Measurements from ENCODE around the gene TMEM132C. TPM values are rescaled to one million over a fixed set of nuclear protein-coding genes. Genes with fewer than 3 reads are reported as not detected.

Gene TMEM132C
- total and polyA plus RNA-seq, 2 donors (not counting 1 experiment from before 2014, with no cell fraction given) = not detected

DNA sequence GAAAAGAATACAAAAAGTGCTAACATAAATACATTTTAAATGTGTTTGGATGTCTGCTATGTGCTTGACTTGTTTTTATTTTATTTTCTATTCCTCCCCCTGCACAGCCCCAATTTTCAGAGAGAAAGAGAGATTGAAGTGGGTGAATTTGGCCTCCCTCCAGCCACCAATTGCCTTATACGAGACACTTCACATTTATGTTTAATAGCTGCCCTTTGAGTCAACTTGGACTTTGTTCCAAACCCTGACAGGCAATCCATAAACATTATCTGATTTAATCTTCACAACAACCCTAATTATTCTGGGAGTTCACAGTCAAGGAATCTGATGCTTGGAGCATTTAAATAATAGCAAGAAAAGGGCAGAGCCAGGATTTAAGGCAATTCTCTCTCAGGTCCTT, 395.1 kb downstream of the TMEM132C start:
- Mint-ChIP-seq H3K27ac (no peak overlapping the region), H3K9me3 (ENCODE audit: insufficient read depth) (peaks cover 2% of the 10 kb centered on the region), H3K4me3 (no peak overlapping the region), H3K27me3 (no peaks in the 10 kb centered on the region), H3K4me1 (no peaks in the 10 kb centered on the region)
- WGBS (ENCODE audit: insufficient coverage) = no CpG with 5 or more reads among the region's 1 CpG
- ATAC-seq (ENCODE audit: low read depth) = no peak
- Histone ChIP-seq H3K27me3 (replicated peaks in 1 of 4; ENCODE audit: control extremely low read depth in 1 of 4, control insufficient read depth in 3 of 4, insufficient read depth in 4 of 4, low read length in 3 of 4) (peaks cover 0 to 4% (median 0%) of the 10 kb centered on the region in 4 experiments), H2AFZ (ENCODE audit: insufficient read depth, low read depth, low read length, poor library complexity, severe bottlenecking) (no peak overlapping the region), H3K9me3 (ENCODE audit: control extremely low read depth in 1 of 3, control insufficient read depth in 2 of 3, insufficient read depth in 1 of 3, low read length in 2 of 3) (peaks cover 0 to 22% (median 2%) of the 10 kb centered on the region in 3 donors), H3K4me2 (replicated peaks; ENCODE audit: low read depth, low read length, poor library complexity, severe bottlenecking) (no peak overlapping the region), H3K4me3 (ENCODE audit: control extremely low read depth in 1 of 5, extremely low read depth in 1 of 5, insufficient read depth in 1 of 5, low read depth in 2 of 5, low read length in 4 of 5) (no peak overlapping the region), H3K36me3 (replicated peaks in 1 of 2; ENCODE audit: control extremely low read depth in 1 of 2, control insufficient read depth in 1 of 2, extremely low read depth in 1 of 2, insufficient read depth in 2 of 2, low read length in 1 of 2) (no peaks in the 10 kb centered on the region), H3K4me1 (ENCODE audit: control insufficient read depth in 2 of 2, insufficient read depth in 2 of 2, low read length in 2 of 2) (no peaks in the 10 kb centered on the region), H3K27ac (ENCODE audit: low read length in 2 of 2) (no peak overlapping the region), H4K20me1 (ENCODE audit: control insufficient read depth, insufficient read depth, low read length, poor library complexity, severe bottlenecking) (no peaks in the 10 kb centered on the region), H3K9ac (ENCODE audit: low read length) (no peak overlapping the region), H3K79me2 (ENCODE audit: control insufficient read depth, insufficient read depth, low read length) (no peaks in the 10 kb centered on the region)
- no peak for DNase-seq
- ChIA-PET POLR2A (no interaction called here), CTCF (no interaction called here)
- TF ChIP-seq, protein P1, sequence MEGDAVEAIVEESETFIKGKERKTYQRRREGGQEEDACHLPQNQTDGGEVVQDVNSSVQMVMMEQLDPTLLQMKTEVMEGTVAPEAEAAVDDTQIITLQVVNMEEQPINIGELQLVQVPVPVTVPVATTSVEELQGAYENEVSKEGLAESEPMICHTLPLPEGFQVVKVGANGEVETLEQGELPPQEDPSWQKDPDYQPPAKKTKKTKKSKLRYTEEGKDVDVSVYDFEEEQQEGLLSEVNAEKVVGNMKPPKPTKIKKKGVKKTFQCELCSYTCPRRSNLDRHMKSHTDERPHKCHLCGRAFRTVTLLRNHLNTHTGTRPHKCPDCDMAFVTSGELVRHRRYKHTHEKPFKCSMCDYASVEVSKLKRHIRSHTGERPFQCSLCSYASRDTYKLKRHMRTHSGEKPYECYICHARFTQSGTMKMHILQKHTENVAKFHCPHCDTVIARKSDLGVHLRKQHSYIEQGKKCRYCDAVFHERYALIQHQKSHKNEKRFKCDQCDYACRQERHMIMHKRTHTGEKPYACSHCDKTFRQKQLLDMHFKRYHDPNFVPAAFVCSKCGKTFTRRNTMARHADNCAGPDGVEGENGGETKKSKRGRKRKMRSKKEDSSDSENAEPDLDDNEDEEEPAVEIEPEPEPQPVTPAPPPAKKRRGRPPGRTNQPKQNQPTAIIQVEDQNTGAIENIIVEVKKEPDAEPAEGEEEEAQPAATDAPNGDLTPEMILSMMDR (IDR thresholded peaks at IDR 0.05) = no peak
- no peak for TF ChIP-seq EZH2 (IDR thresholded peaks at IDR 0.05; ENCODE audit: borderline replicate concordance, insufficient read depth, low read depth, low read length, poor library complexity, severe bottlenecking)
- intact Hi-C loops (cut with micrococcal nuclease) = no loop called here

DNA sequence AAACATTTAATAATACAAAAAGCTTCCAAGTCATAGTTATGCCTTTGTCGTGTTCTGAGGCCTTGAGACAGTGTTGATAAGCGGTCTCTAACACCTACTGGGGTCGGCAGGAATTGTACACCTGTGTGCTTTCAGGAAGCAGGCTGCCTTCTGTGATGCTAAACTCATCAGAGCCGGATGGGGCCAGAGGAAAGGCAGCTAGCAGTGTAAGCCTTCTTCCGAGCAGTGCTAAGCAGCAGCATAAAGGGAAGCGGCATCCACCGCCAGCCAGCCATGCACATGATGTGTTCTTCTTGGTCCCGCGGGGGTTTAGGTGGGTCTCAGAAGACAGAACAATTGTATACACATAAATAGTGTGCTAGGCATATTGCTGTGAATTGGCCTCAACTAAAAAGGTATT, 397.5 kb downstream of the TMEM132C start:
- no peak overlapping the region for H3K27ac Mint-ChIP-seq
- no peaks in the 10 kb centered on the region for H3K9me3 Mint-ChIP-seq (ENCODE audit: insufficient read depth)
- Histone ChIP-seq H3K9ac (ENCODE audit: low read length) (no peak overlapping the region), H3K79me2 (ENCODE audit: control insufficient read depth, insufficient read depth, low read length) (no peaks in the 10 kb centered on the region), H3K27me3 (replicated peaks in 1 of 4; ENCODE audit: control extremely low read depth in 1 of 4, control insufficient read depth in 3 of 4, insufficient read depth in 4 of 4, low read length in 3 of 4) (peaks cover 0 to 4% (median 0%) of the 10 kb centered on the region in 4 experiments), H3K27ac (ENCODE audit: low read length in 2 of 2) (no peak overlapping the region), H4K20me1 (ENCODE audit: control insufficient read depth, insufficient read depth, low read length, poor library complexity, severe bottlenecking) (no peaks in the 10 kb centered on the region), H2AFZ (ENCODE audit: insufficient read depth, low read depth, low read length, poor library complexity, severe bottlenecking) (no peak overlapping the region), H3K36me3 (replicated peaks in 1 of 2; ENCODE audit: control extremely low read depth in 1 of 2, control insufficient read depth in 1 of 2, extremely low read depth in 1 of 2, insufficient read depth in 2 of 2, low read length in 1 of 2) (no peaks in the 10 kb centered on the region), H3K9me3 (ENCODE audit: control extremely low read depth in 1 of 3, control insufficient read depth in 2 of 3, insufficient read depth in 1 of 3, low read length in 2 of 3) (peaks cover 0 to 22% (median 2%) of the 10 kb centered on the region in 3 donors), H3K4me1 (ENCODE audit: control insufficient read depth in 2 of 2, insufficient read depth in 2 of 2, low read length in 2 of 2) (no peaks in the 10 kb centered on the region), H3K4me2 (replicated peaks; ENCODE audit: low read depth, low read length, poor library complexity, severe bottlenecking) (no peak overlapping the region), H3K4me3 (ENCODE audit: control extremely low read depth in 1 of 5, extremely low read depth in 1 of 5, insufficient read depth in 1 of 5, low read depth in 2 of 5, low read length in 4 of 5) (no peak overlapping the region)
- intact Hi-C loops (cut with micrococcal nuclease) = no loop called here
- ChIA-PET POLR2A (no interaction called here), CTCF (no interaction called here)
- DNase-seq = no peak
- WGBS (ENCODE audit: insufficient coverage) = 82% methylated on average over 9 of the region's 9 CpGs
- ATAC-seq (ENCODE audit: low read depth) = no peak
- no peaks in the 10 kb centered on the region for H3K27me3 Mint-ChIP-seq
- TF ChIP-seq EZH2 (IDR thresholded peaks at IDR 0.05; ENCODE audit: borderline replicate concordance, insufficient read depth, low read depth, low read length, poor library complexity, severe bottlenecking) = no peak
- TF ChIP-seq, protein P1 (IDR thresholded peaks at IDR 0.05) = no peak
- H3K4me3 Mint-ChIP-seq = no peak overlapping the region
- no peaks in the 10 kb centered on the region for H3K4me1 Mint-ChIP-seq

All from B cell (primary cell).